Testis (tissue), 3 donors: ENCODE results near the gene UNC13C. TPM values are rescaled to one million over a fixed set of nuclear protein-coding genes. Genes with fewer than 3 reads are reported as not detected.

Source experiments
- DNase-seq: peaks from one replicate; pipeline ENCODE4 v3.0.0-alpha.2; 2019
- H3K27ac ChIP-seq, 2 donors: fragments of 200-600 bp; sonication (generic); one replicate each; pipeline ENCODE4 v1.5.1; 2019
- H3K27me3 ChIP-seq: fragments of 200-600 bp; sonication (generic); one replicate; pipeline ENCODE4 v1.5.1; 2019
- H3K36me3 ChIP-seq: fragments of 200-600 bp; sonication (generic); one replicate; pipeline ENCODE4 v1.5.1; 2017; ENCODE audit warnings: low read depth; ENCODE audit errors: missing control alignments
- H3K4me1 ChIP-seq: fragments of 200-600 bp; sonication (generic); one replicate; pipeline ENCODE4 v1.5.1; 2019
- H3K4me3 ChIP-seq, 2 donors: fragments of 200-600 bp; sonication (generic); one replicate each; pipeline ENCODE4 v1.5.1; 2017 to 2019
- H3K9me3 ChIP-seq: fragments of 200-600 bp; sonication (generic); one replicate; pipeline ENCODE4 v1.5.1; 2017
- CTCF ChIP-seq, 3 experiments: fragments of 450-650 bp in 2 of 3; fragments of 200-600 bp in 1 of 3; sonication (generic) in 1 of 3; IDR thresholded peaks; one replicate each; pipeline ENCODE4 v1.5.1; 2016 to 2019; ENCODE audit warnings: antibody characterized with exemption in 3 of 3, mild to moderate bottlenecking in 2 of 3, moderate library complexity in 1 of 3
- POLR2A ChIP-seq: fragments of 450-650 bp; IDR thresholded peaks from one replicate; pipeline ENCODE4 v1.6.1; 2017; ENCODE audit warnings: antibody characterized with exemption, mild to moderate bottlenecking, moderate library complexity
- WGBS, 2 donors: methylation state at CpG; one replicate each; pipeline ENCODE4 v1.1.5; 2018; 5-methylcytosine and 5-hydroxymethylcytosine counted together
- intact Hi-C: fragments of 100-400 bp; cut with DNase I; formaldehyde crosslinking; loops from one replicate; pipeline ENCODE4 v1.15.1; 2023; ENCODE audit warnings: low total_unique reads
- polyA plus RNA-seq: library from polyadenylated mRNA; stranded (reverse); fragments of 350-450 nt; fragmentation: Illumina TruSeq; extraction: RNeasy Lipid Tissue Mini Kit (QIAGEN cat#74804); gene quantifications from one replicate; pipeline ENCODE4 v1.2.3, GENCODE V29; 2014; ENCODE audit warnings: low read depth, low replicate concordance; ENCODE audit not compliant: insufficient read depth
- total RNA-seq, 2 donors: library from RNA; depleted of rRNA; stranded (reverse); fragments of >200 nt; gene quantifications; one replicate each; pipeline ENCODE4 v1.2.3, GENCODE V29; 2016

UNC13C gene
- total and polyA plus RNA-seq, 3 donors from 2014 or later: 6.1 to 24.7 (median 8.8) TPM

GRCh38 chr15:54091651-54092050, 113.4 kb downstream of the UNC13C start:
- intact Hi-C loops: no loop called here
- Histone ChIP-seq H3K36me3 (no peaks in the 10 kb centered on the region), H3K27me3 (no peaks in the 10 kb centered on the region), H3K9me3 (no peaks in the 10 kb centered on the region), H3K4me1 (no peaks in the 10 kb centered on the region), H3K4me3 (no peak overlapping the region), H3K27ac (no peak overlapping the region)
- TF ChIP-seq CTCF (IDR thresholded peaks at IDR 0.05): no peak
- TF ChIP-seq POLR2A: no peak
- WGBS, 2 donors: 80 to 81% methylated on average over 2 of the region's 2 CpGs
- no peak for DNase-seq

- 89 to 91% methylated on average over 1 of the region's 1 CpG for WGBS, 2 donors
- no peaks in the 10 kb centered on the region for H3K36me3 ChIP-seq
- TF ChIP-seq CTCF (IDR thresholded peaks at IDR 0.05) (no peak), POLR2A (no peak)
- no peak overlapping the region for H3K27ac ChIP-seq
- H3K27me3 ChIP-seq: no peaks in the 10 kb centered on the region
- no peak overlapping the region for H3K4me3 ChIP-seq
- no peak for DNase-seq
- no peaks in the 10 kb centered on the region for H3K9me3 ChIP-seq
- no peaks in the 10 kb centered on the region for H3K4me1 ChIP-seq
- intact Hi-C loops: no loop called here
Observed at GRCh38 chr15:54094661-54095060, 116.4 kb downstream of the UNC13C start.

- no peak overlapping the region for H3K27ac ChIP-seq
- no peak overlapping the region for H3K4me3 ChIP-seq
- DNase-seq: no peak
- intact Hi-C loops: no loop called here
- no peaks in the 10 kb centered on the region for H3K36me3 ChIP-seq
- no peak for TF ChIP-seq POLR2A
- TF ChIP-seq CTCF (IDR thresholded peaks at IDR 0.05): no peak
- no peaks in the 10 kb centered on the region for H3K9me3 ChIP-seq
- H3K4me1 ChIP-seq: no peaks in the 10 kb centered on the region
- H3K27me3 ChIP-seq: no peaks in the 10 kb centered on the region
Observed at GRCh38 chr15:54097019-54097418, 118.8 kb downstream of the UNC13C start.

GRCh38 chr15:54099010-54099409, 120.8 kb downstream of the UNC13C start:
- no peaks in the 10 kb centered on the region for H3K9me3 ChIP-seq
- H3K4me3 ChIP-seq: no peak overlapping the region
- no peak for TF ChIP-seq POLR2A
- TF ChIP-seq CTCF (IDR thresholded peaks at IDR 0.05): no peak
- no peak overlapping the region for H3K27ac ChIP-seq
- H3K36me3 ChIP-seq: no peaks in the 10 kb centered on the region
- WGBS, 2 donors: 33 to 53% methylated on average over 1 of the region's 1 CpG
- no peaks in the 10 kb centered on the region for H3K4me1 ChIP-seq
- intact Hi-C loops: no loop called here
- no peak for DNase-seq
- H3K27me3 ChIP-seq: no peaks in the 10 kb centered on the region

GRCh38 chr15:54101664-54102270, 123.5 kb downstream of the UNC13C start:
- WGBS, 2 donors: 80 to 81% methylated on average over 10 of the region's 10 CpGs
- no peak for DNase-seq
- H3K4me1 ChIP-seq: no peaks in the 10 kb centered on the region

More at GRCh38 chr15:54101664-54102270, 123.5 kb downstream of the UNC13C start:
- intact Hi-C loops: no loop called here
- TF ChIP-seq CTCF (IDR thresholded peaks at IDR 0.05) (no peak), POLR2A (no peak)
- no peaks in the 10 kb centered on the region for H3K9me3 ChIP-seq
- H3K27me3 ChIP-seq: no peaks in the 10 kb centered on the region
- H3K27ac ChIP-seq: no peak overlapping the region
- no peaks in the 10 kb centered on the region for H3K36me3 ChIP-seq
- no peak overlapping the region for H3K4me3 ChIP-seq
